Heart right ventricle (tissue), 16 donors: Measurements from ENCODE around the gene ZNRF1. TPM values are rescaled to one million over a fixed set of nuclear protein-coding genes. Genes with fewer than 3 reads are reported as not detected.

ENCODE experiments used
- ATAC-seq, 8 donors: fragments of 200-7000 bp; cut with Tn5 transposase; one replicate each; pipeline ENCODE4 v1.9.1; 2020; ENCODE audit warnings: mild to moderate bottlenecking in 8 of 8, moderate library complexity in 8 of 8, moderate number of reproducible peaks in 1 of 8
- DNase-seq, 2 donors: peaks; one replicate each; pipeline ENCODE4 v3.0.0-alpha.2; 2020
- H3K27ac ChIP-seq, 10 donors: fragments of 200-600 bp; sonication (generic) in 2 of 10; one replicate each; pipeline versions ENCODE4 v1.5.0 to v1.8.0; 2020 to 2022; ENCODE audit warnings: mild to moderate bottlenecking in 3 of 10
- H3K27me3 ChIP-seq, 7 donors: fragments of 200-600 bp; one replicate each; pipeline ENCODE4 v1.8.0; 2021 to 2022; ENCODE audit warnings: mild to moderate bottlenecking in 2 of 7
- H3K36me3 ChIP-seq, 9 donors: fragments of 200-600 bp; sonication (generic) in 1 of 9; one replicate each; pipeline versions ENCODE4 v1.5.0 to v1.8.0; 2020 to 2022; ENCODE audit warnings: mild to moderate bottlenecking in 2 of 9
- H3K4me1 ChIP-seq, 9 donors: fragments of 200-600 bp; sonication (generic) in 1 of 9; one replicate each; pipeline versions ENCODE4 v1.5.0 to v1.8.0; 2020 to 2022; ENCODE audit warnings: mild to moderate bottlenecking in 4 of 9
- H3K4me3 ChIP-seq, 10 donors: fragments of 200-600 bp; sonication (generic) in 2 of 10; one replicate each; pipeline versions ENCODE4 v1.5.0 to v1.8.0; 2020 to 2022; ENCODE audit warnings: mild to moderate bottlenecking in 7 of 10, moderate library complexity in 2 of 10
- H3K9me3 ChIP-seq, 11 donors: fragments of 200-600 bp in 10 of 11; sonication (generic) in 2 of 11; one replicate each; pipeline versions ENCODE4 v1.5.0 to v1.8.0; 2013 to 2022; ENCODE audit warnings: mild to moderate bottlenecking in 2 of 11, control low read depth in 1 of 11, moderate library complexity in 1 of 11
- WGBS, 2 donors: extraction: QIAGEN DNeasy Blood & Tissue Kit; methylation state at CpG; one replicate each; pipeline ENCODE4 v1.1.7; 2013; ENCODE audit warnings: inconsistent platforms in 1 of 2; 5-methylcytosine and 5-hydroxymethylcytosine counted together
- intact Hi-C, 10 donors: fragments of 100-400 bp; cut with DNase I; formaldehyde crosslinking; loops; one replicate each; pipeline versions ENCODE4 v1.11.1 to v1.14.2; 2022
- polyA plus RNA-seq, 2 donors: library from polyadenylated mRNA; stranded (reverse); fragments of 200-250 nt; gene quantifications; one replicate each; pipeline ENCODE4 v1.2.3, GENCODE V29; 2013
- total RNA-seq, 10 donors: library from RNA; stranded (reverse); fragmentation: NEBNext Ultra II Directional in 3 of 10; extraction: Animal tissue kit (Norgen Biotek cat#: 25700) in 3 of 10; gene quantifications; one replicate each; pipeline versions ENCODE4 v1.2.1 to v1.2.4, GENCODE V29; 2021 to 2023
- TF ChIP-seq, protein P1 (sequence below), 9 donors: fragments of 200-600 bp; sonication (generic) in 2 of 9; IDR thresholded peaks; one replicate each; pipeline versions ENCODE4 v1.5.0 to v1.8.0; 2021 to 2022; ENCODE audit warnings: antibody characterized with exemption in 9 of 9, mild to moderate bottlenecking in 5 of 9, moderate library complexity in 1 of 9
- donor health status: Arrhythmogenic right ventricular cardiomyopathy.
- donor health status: ischemic (EF 13 %, LVEDD 7.1; RV severe dilation, severe dysfunction).
- donor health status: healthy with polysubstance abuse.
- donor health status: DM: no; HTN: yes; CAD: no.
- donor health status: DM: no; HTN: no; CAD: no.
- donor health status: ischemic (EF 25% LVEDD 6.9; RV normal size, moderate dysfunction).
- donor health status: ischemic (EF 25% LVEDD 5.7; RV mildly dilated, moderate dysfunction).
- donor health status: healthy.
- donor health status: DM: yes; HTN: yes; CAD: no.
- donor health status: Ischemic cardiomyopathy.
- donor health status: ischemic (EF 35%, LVEDD 5.7; RV mildly dilated, moderate dysfunction).
- donor health status: nonischemic (EF 11% LVEDD 7.7; RV severe dilation, severe dysfunction).
- donor health status: DM: yes; HTN: yes; CAD: no.
- donor health status: PGD.
- donor health status: ischemic (EF 29% LVEDD 5.4; RV normal size, mild dysfunction).
- donor health status: nonischemic (EF 23%, LVEDD 6.1; RV moderate dilation, normal function).

The ZNRF1 gene
- total and polyA plus RNA-seq, 12 donors: 13.1 to 30.8 (median 20.8) TPM

DNA sequence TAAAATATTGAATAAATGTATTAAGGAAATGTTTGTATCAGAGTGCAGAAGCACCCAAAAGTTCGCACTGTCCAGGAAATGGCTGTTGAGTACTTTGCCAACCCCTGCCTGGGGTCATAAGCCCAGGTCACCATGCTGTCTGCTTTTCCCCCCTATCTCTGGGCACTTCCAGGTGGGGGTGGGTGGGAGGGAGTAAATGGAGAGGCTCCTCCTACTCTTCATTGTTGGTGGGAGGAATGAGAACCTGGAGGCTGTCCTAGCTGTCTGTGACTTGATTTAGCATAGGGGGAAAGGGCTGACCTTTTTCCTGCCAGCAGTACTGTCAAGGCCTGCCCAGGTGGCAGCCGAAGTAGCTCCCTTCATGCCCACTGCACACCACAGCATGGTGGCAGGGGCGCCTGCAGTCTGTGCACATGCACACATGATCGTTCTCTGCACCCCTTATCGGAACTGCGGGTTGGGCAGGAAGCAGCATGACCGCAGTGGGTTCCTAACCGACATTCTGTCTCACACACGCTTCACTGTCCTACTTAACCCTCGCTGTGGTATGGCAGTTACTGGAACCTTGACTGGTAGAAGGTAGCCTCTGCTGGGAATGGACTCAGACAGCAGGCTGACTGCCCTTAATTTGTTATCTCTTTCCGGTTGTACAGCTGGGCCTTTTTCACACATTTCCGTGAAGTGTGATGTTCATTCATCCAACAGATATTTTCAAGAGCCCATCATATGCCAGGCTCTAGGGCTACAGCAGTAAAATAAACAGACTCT lies 76.3 kb downstream of the ZNRF1 start:
- peaks cover 0 to 5% (median 0%) of the 10 kb centered on the region in 11 donors for H3K9me3 ChIP-seq
- H3K4me1 ChIP-seq: peaks cover 4 to 51% (median 32%) of the 10 kb centered on the region in 9 donors
- WGBS, 2 donors: 30 to 38% methylated on average over 12 of the region's 12 CpGs
- H3K4me3 ChIP-seq: no peak overlapping the region
- H3K27ac ChIP-seq: peak overlapping the region in 2 of 10 donors; percentile 37 to 69
- TF ChIP-seq, protein P1, sequence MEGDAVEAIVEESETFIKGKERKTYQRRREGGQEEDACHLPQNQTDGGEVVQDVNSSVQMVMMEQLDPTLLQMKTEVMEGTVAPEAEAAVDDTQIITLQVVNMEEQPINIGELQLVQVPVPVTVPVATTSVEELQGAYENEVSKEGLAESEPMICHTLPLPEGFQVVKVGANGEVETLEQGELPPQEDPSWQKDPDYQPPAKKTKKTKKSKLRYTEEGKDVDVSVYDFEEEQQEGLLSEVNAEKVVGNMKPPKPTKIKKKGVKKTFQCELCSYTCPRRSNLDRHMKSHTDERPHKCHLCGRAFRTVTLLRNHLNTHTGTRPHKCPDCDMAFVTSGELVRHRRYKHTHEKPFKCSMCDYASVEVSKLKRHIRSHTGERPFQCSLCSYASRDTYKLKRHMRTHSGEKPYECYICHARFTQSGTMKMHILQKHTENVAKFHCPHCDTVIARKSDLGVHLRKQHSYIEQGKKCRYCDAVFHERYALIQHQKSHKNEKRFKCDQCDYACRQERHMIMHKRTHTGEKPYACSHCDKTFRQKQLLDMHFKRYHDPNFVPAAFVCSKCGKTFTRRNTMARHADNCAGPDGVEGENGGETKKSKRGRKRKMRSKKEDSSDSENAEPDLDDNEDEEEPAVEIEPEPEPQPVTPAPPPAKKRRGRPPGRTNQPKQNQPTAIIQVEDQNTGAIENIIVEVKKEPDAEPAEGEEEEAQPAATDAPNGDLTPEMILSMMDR (IDR thresholded peaks at IDR 0.05): no peak
- DNase-seq (no peak), ATAC-seq (peak; percentile 46 to 84 (median 60))
- intact Hi-C loops: no loop called here
- H3K27me3 ChIP-seq: no peaks in the 10 kb centered on the region
- no peaks in the 10 kb centered on the region for H3K36me3 ChIP-seq

DNA sequence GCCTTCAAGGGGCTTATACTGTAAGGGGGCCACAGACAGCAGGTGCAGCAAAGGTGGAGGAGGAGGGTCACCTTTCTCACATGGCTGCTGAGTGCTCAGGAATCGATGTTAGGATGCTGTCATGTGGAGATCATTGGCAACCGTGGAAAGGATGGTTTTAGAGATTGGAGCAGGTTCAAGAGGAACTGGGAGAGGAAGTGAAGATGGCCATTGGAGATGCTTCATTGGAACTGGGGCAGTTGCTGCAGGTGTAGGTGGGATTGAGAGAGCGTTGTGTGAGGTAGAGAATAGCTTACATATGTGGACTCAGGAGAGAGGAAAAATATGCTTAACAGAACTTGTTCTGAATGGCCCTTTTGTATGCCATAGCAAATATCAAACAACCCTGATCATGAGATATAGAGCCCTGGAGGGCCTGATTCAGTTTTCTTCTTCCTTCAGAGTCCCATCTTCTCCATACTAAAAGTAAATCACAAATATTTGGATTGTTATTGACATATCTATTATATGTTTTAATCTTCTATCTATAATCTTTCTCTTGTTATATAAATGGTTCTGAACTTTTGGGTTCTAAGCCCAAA lies 77.0 kb downstream of the ZNRF1 start:
- DNase-seq: no peak
- H3K27ac ChIP-seq: peak overlapping the region in 1 of 10 donors; percentile 69
- no peak for ATAC-seq
- no peaks in the 10 kb centered on the region for H3K27me3 ChIP-seq
- TF ChIP-seq, protein P1 (IDR thresholded peaks at IDR 0.05): no peak
- H3K9me3 ChIP-seq: peaks cover 0 to 5% (median 0%) of the 10 kb centered on the region in 11 donors
- no peaks in the 10 kb centered on the region for H3K36me3 ChIP-seq
- 62 to 68% methylated on average over 3 of the region's 3 CpGs for WGBS, 2 donors
- H3K4me1 ChIP-seq: peaks cover 3 to 45% (median 26%) of the 10 kb centered on the region in 9 donors
- no peak overlapping the region for H3K4me3 ChIP-seq
- intact Hi-C loops: no loop called here

DNA sequence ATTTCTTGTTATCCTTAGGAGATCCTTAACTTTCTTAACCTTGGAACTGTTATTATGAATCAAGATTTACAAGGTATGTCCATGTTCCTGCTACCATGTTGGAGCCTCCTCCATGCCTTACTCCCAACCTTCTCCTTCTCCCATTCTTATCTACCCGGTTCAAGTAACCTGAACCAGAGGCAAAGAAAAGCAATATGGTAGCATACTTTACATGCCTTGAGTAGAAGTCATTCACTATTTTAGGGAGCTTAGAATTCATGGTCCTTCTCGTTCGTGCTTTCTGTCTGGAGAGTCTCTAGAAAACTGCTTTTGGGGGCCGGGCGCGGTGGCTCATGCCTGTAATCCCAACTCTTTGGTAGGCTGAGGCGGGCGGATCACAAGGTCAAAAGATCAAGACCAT lies 80.1 kb downstream of the ZNRF1 start:
- Histone ChIP-seq H3K27ac (no peak overlapping the region), H3K4me1 (peaks cover 3 to 57% (median 32%) of the 10 kb centered on the region in 9 donors), H3K27me3 (no peaks in the 10 kb centered on the region), H3K36me3 (no peaks in the 10 kb centered on the region), H3K4me3 (no peak overlapping the region), H3K9me3 (peaks cover 0 to 5% (median 0%) of the 10 kb centered on the region in 11 donors)
- intact Hi-C loops: no loop called here
- WGBS, 2 donors: 80 to 82% methylated on average over 8 of the region's 8 CpGs
- DNase-seq (no peak), ATAC-seq (no peak)
- TF ChIP-seq, protein P1 (IDR thresholded peaks at IDR 0.05): no peak

DNA sequence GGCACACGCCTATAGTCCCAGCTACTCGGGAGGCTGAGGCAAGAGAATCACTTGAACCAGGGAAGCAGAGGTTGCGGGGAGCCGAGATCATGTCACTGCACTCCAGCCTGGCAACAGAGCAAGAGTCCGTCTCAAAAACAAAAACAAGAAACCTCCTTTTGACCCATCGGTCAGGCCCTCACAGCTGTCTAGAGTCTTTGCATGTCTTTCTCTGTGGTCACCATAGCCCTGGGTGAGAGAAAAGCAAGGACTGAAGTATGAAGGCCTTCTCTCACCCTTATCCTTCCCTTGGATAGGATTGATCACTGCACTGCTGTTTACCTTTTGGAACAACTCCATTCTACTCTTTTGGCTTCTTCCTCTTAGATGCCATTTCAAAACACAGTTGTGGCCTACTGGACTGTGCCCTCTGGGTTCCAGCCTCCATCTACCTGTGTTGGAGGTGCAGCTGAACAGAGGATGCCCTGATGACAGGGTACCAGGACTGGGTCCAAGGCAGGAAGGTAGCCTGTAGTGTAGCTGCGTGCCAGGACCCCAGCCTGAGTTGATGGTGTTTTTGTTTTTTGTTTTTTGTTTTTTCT lies 80.6 kb downstream of the ZNRF1 start:
- Histone ChIP-seq H3K27ac (no peak overlapping the region), H3K9me3 (peaks cover 0 to 5% (median 0%) of the 10 kb centered on the region in 11 donors), H3K27me3 (no peaks in the 10 kb centered on the region), H3K36me3 (no peaks in the 10 kb centered on the region), H3K4me3 (no peak overlapping the region), H3K4me1 (peaks cover 3 to 57% (median 34%) of the 10 kb centered on the region in 9 donors)
- TF ChIP-seq, protein P1 (IDR thresholded peaks at IDR 0.05): no peak
- 97% methylated on average over 7 of the region's 7 CpGs for WGBS, 2 donors
- no peak for ATAC-seq
- no peak for DNase-seq
- intact Hi-C loops: no loop called here
